Measurements from ENCODE around the gene ANLN. TPM values are rescaled to one million over a fixed set of nuclear protein-coding genes. Genes with fewer than 3 reads are reported as not detected.
"Not testable (repeated sequence)": the region's sequence is repeated elsewhere in the genome, so short reads cannot be mapped to it uniquely, and the experiment has no call there.

The ANLN gene
- polyA plus RNA-seq, 1 donor (not counting 4 experiments of a cell fraction or from before 2014, with no cell fraction given), result 65.8 TPM

GRCh38 chr7:36475381-36475780 is 85.7 kb downstream of the ANLN start:
- TF ChIP-seq EZH2 (IDR thresholded peaks at IDR 0.05; ENCODE audit: low read length), result no peak
- TF ChIP-seq, protein P1, sequence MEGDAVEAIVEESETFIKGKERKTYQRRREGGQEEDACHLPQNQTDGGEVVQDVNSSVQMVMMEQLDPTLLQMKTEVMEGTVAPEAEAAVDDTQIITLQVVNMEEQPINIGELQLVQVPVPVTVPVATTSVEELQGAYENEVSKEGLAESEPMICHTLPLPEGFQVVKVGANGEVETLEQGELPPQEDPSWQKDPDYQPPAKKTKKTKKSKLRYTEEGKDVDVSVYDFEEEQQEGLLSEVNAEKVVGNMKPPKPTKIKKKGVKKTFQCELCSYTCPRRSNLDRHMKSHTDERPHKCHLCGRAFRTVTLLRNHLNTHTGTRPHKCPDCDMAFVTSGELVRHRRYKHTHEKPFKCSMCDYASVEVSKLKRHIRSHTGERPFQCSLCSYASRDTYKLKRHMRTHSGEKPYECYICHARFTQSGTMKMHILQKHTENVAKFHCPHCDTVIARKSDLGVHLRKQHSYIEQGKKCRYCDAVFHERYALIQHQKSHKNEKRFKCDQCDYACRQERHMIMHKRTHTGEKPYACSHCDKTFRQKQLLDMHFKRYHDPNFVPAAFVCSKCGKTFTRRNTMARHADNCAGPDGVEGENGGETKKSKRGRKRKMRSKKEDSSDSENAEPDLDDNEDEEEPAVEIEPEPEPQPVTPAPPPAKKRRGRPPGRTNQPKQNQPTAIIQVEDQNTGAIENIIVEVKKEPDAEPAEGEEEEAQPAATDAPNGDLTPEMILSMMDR (optimal IDR thresholded peaks at IDR 0.05 in 1 of 3, IDR thresholded peaks at IDR 0.05 in 1 of 3, conservative IDR thresholded peaks at IDR 0.05 in 1 of 3; ENCODE audit: extremely low read depth in 1 of 3, insufficient read depth in 2 of 3, low read length in 3 of 3), result no peak
- Histone ChIP-seq H4K20me1 (ENCODE audit: control insufficient read depth, extremely low read depth, insufficient read depth, low read length) (no peaks in the 10 kb centered on the region), H3K79me2 (ENCODE audit: control insufficient read depth, insufficient read depth, low read length) (no peaks in the 10 kb centered on the region), H3K27me3 (ENCODE audit: control insufficient read depth, extremely low read depth, insufficient read depth, low read length) (no peaks in the 10 kb centered on the region), H3K9ac (ENCODE audit: control insufficient read depth, extremely low read depth, insufficient read depth, low read length) (no peak overlapping the region), H3K36me3 (ENCODE audit: control insufficient read depth in 2 of 2, extremely low read depth in 1 of 2, insufficient read depth in 2 of 2, low read length in 2 of 2) (no peaks in the 10 kb centered on the region), H3K9me1 (ENCODE audit: control insufficient read depth, extremely low read depth, insufficient read depth, low read length) (no peaks in the 10 kb centered on the region), H3K27ac (ENCODE audit: control insufficient read depth, insufficient read depth, low read length) (no peak overlapping the region), H3K9me3 (ENCODE audit: control insufficient read depth, low read depth, low read length) (no peaks in the 10 kb centered on the region), H2AFZ (ENCODE audit: control insufficient read depth, low read length) (no peak overlapping the region), H3K4me2 (ENCODE audit: control insufficient read depth, extremely low read depth, insufficient read depth, low read depth, low read length) (no peak overlapping the region), H3K4me3 (ENCODE audit: control insufficient read depth in 2 of 3, extremely low read depth in 1 of 3, insufficient read depth in 2 of 3, low read depth in 1 of 3, low read length in 3 of 3) (no peak overlapping the region), H3K4me1 (ENCODE audit: control insufficient read depth, extremely low read depth, insufficient read depth, low read length) (peaks cover 17% of the 10 kb centered on the region)
- no peak for DNase-seq (ENCODE audit: low read depth, low spot score)
- no peak for FAIRE-seq
- dilution Hi-C loops (cut with MboI; ENCODE audit: extremely low pct_ligation_motif_present, low sequenced_read_pairs), result loop anchor here (25.0 kb wide), 2 partner anchors 187 to 737 kb away; no protein-coding TSS in a partner anchor

GRCh38 chr7:36478745-36479144 is 89.1 kb downstream of the ANLN start:
- no peak overlapping the region for H3K27ac ChIP-seq (ENCODE audit: control insufficient read depth, insufficient read depth, low read length)
- no peaks in the 10 kb centered on the region for H3K79me2 ChIP-seq (ENCODE audit: control insufficient read depth, insufficient read depth, low read length)
- no peaks in the 10 kb centered on the region for H4K20me1 ChIP-seq (ENCODE audit: control insufficient read depth, extremely low read depth, insufficient read depth, low read length)
- no peak overlapping the region for H3K9ac ChIP-seq (ENCODE audit: control insufficient read depth, extremely low read depth, insufficient read depth, low read length)
- no peaks in the 10 kb centered on the region for H3K9me1 ChIP-seq (ENCODE audit: control insufficient read depth, extremely low read depth, insufficient read depth, low read length)
- H3K27me3 ChIP-seq (ENCODE audit: control insufficient read depth, extremely low read depth, insufficient read depth, low read length), result no peaks in the 10 kb centered on the region
- TF ChIP-seq, protein P1 (optimal IDR thresholded peaks at IDR 0.05 in 1 of 3, IDR thresholded peaks at IDR 0.05 in 1 of 3, conservative IDR thresholded peaks at IDR 0.05 in 1 of 3; ENCODE audit: extremely low read depth in 1 of 3, insufficient read depth in 2 of 3, low read length in 3 of 3), result no peak
- TF ChIP-seq EZH2 (IDR thresholded peaks at IDR 0.05; ENCODE audit: low read length), result no peak
- no peak overlapping the region for H3K4me3 ChIP-seq (ENCODE audit: control insufficient read depth in 2 of 3, extremely low read depth in 1 of 3, insufficient read depth in 2 of 3, low read depth in 1 of 3, low read length in 3 of 3)
- H3K4me1 ChIP-seq (ENCODE audit: control insufficient read depth, extremely low read depth, insufficient read depth, low read length), result peaks cover 10% of the 10 kb centered on the region
- FAIRE-seq (no peak), DNase-seq (ENCODE audit: low read depth, low spot score) (no peak)
- no peak overlapping the region for H2AFZ ChIP-seq (ENCODE audit: control insufficient read depth, low read length)
- no peaks in the 10 kb centered on the region for H3K9me3 ChIP-seq (ENCODE audit: control insufficient read depth, low read depth, low read length)
- dilution Hi-C loops (cut with MboI; ENCODE audit: extremely low pct_ligation_motif_present, low sequenced_read_pairs), result loop anchor here (25.0 kb wide), 2 partner anchors 184 to 734 kb away; no protein-coding TSS in a partner anchor
- H3K4me2 ChIP-seq (ENCODE audit: control insufficient read depth, extremely low read depth, insufficient read depth, low read depth, low read length), result no peak overlapping the region
- no peaks in the 10 kb centered on the region for H3K36me3 ChIP-seq (ENCODE audit: control insufficient read depth in 2 of 2, extremely low read depth in 1 of 2, insufficient read depth in 2 of 2, low read length in 2 of 2)

GRCh38 chr7:36483853-36484252 is 94.2 kb downstream of the ANLN start:
- H3K27ac ChIP-seq (ENCODE audit: control insufficient read depth, insufficient read depth, low read length); DNase-seq (ENCODE audit: low read depth, low spot score); H3K4me3 ChIP-seq (ENCODE audit: control insufficient read depth in 2 of 3, extremely low read depth in 1 of 3, insufficient read depth in 2 of 3, low read depth in 1 of 3, low read length in 3 of 3); H3K4me2 ChIP-seq (ENCODE audit: control insufficient read depth, extremely low read depth, insufficient read depth, low read depth, low read length); H3K27me3 ChIP-seq (ENCODE audit: control insufficient read depth, extremely low read depth, insufficient read depth, low read length); H3K79me2 ChIP-seq (ENCODE audit: control insufficient read depth, insufficient read depth, low read length); H3K36me3 ChIP-seq (ENCODE audit: control insufficient read depth in 2 of 2, extremely low read depth in 1 of 2, insufficient read depth in 2 of 2, low read length in 2 of 2); H3K9me3 ChIP-seq (ENCODE audit: control insufficient read depth, low read depth, low read length); H4K20me1 ChIP-seq (ENCODE audit: control insufficient read depth, extremely low read depth, insufficient read depth, low read length); H3K9me1 ChIP-seq (ENCODE audit: control insufficient read depth, extremely low read depth, insufficient read depth, low read length); H3K9ac ChIP-seq (ENCODE audit: control insufficient read depth, extremely low read depth, insufficient read depth, low read length); H3K4me1 ChIP-seq (ENCODE audit: control insufficient read depth, extremely low read depth, insufficient read depth, low read length); H2AFZ ChIP-seq (ENCODE audit: control insufficient read depth, low read length); FAIRE-seq: not testable (repeated sequence)
- dilution Hi-C loops (cut with MboI; ENCODE audit: extremely low pct_ligation_motif_present, low sequenced_read_pairs), result loop anchor here (25.0 kb wide), 2 partner anchors 178 to 728 kb away; no protein-coding TSS in a partner anchor

All from keratinocyte (primary cell).